ENCODE results near the gene TAF4. TPM values are rescaled to one million over a fixed set of nuclear protein-coding genes. Genes with fewer than 3 reads are reported as not detected.

Gene TAF4
- total and polyA plus RNA-seq, 3 donors from 2014 or later: 30.7 to 111 (median 107) TPM

DNA sequence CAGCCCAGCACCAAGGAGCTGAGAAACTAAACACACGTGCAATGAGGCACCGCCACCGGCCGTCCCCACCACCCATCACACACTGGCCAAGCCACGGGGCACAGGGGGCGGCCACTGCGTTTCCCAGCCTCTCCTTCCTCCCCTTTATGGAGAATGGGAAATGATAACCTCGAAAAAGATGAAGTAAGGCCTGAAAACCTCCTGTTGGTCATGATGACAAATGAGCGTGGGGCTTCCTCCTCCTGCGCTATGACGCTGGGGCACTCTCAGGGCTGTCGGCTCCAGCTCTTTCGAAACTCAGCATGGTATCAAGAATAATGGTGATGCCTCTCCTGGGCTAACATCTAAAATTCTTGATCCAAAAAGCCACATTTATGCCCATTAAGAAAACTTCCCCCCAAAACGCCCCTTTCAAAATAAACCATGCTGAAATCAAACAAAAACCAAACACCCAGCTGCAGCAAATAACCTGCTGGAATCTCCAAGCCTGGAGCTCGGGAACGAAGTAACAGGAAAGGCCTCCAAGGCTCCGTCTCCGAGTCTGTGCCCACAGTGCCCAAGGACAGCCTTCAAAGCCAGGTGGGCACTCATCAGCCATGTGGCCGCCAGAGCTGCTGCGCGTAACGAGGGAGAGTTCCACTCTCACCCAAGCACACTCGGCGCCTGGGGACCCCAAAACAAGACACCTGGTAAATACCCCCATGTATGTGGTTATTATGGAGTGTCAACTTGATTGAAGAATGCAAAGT, 50.0 kb downstream of the TAF4 start:
- no peaks in the 10 kb centered on the region for H3K36me3 ChIP-seq (ENCODE audit: low read depth, missing control alignments)
- no peak for DNase-seq
- no peak overlapping the region for H3K4me3 ChIP-seq
- H3K4me1 ChIP-seq: peaks cover 41% of the 10 kb centered on the region
- intact Hi-C loops (cut with DNase I; ENCODE audit: low total_unique reads): no loop called here
- H3K27me3 ChIP-seq: no peaks in the 10 kb centered on the region
- 85% methylated on average over 24 of the region's 24 CpGs for WGBS, 2 donors
- no peaks in the 10 kb centered on the region for H3K9me3 ChIP-seq
- TF ChIP-seq, protein P1, sequence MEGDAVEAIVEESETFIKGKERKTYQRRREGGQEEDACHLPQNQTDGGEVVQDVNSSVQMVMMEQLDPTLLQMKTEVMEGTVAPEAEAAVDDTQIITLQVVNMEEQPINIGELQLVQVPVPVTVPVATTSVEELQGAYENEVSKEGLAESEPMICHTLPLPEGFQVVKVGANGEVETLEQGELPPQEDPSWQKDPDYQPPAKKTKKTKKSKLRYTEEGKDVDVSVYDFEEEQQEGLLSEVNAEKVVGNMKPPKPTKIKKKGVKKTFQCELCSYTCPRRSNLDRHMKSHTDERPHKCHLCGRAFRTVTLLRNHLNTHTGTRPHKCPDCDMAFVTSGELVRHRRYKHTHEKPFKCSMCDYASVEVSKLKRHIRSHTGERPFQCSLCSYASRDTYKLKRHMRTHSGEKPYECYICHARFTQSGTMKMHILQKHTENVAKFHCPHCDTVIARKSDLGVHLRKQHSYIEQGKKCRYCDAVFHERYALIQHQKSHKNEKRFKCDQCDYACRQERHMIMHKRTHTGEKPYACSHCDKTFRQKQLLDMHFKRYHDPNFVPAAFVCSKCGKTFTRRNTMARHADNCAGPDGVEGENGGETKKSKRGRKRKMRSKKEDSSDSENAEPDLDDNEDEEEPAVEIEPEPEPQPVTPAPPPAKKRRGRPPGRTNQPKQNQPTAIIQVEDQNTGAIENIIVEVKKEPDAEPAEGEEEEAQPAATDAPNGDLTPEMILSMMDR (IDR thresholded peaks at IDR 0.05): no peak
- TF ChIP-seq POLR2A (IDR thresholded peaks at IDR 0.05): no peak
- H3K27ac ChIP-seq: no peak overlapping the region

DNA sequence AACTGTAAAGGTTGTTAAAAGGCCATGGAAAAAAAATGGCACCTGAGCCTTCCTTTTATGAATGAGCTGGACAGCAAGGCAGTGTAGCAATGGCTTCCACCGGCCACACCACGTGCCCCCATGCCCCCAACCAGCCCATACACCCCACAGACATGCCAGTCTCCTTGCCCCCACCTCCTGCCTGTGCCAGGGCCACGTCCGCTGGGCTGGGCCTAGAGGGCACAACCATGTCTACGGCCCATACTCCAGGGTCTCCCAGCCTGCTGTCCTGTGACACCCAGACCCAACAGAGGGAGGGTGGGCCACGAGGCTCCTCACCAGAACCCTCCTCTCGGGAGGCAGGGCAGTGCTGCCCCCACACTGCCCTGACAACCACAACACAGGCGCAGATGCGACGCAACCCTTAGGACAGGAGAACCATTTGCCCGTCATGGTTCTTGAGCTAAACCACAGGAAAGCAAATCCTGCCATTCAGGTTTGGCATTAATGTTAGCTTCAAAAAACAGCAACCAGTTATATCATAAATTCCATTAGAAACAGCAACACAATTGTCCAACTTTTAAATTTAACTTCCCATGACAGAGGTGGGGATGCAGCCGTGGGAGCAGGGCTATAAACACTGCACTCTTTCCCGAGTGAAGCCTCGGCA, 50.7 kb downstream of the TAF4 start:
- intact Hi-C loops (cut with DNase I; ENCODE audit: low total_unique reads): no loop called here
- Histone ChIP-seq H3K4me1 (peaks cover 34% of the 10 kb centered on the region), H3K36me3 (ENCODE audit: low read depth, missing control alignments) (no peaks in the 10 kb centered on the region), H3K27ac (no peak overlapping the region), H3K9me3 (no peaks in the 10 kb centered on the region), H3K27me3 (no peaks in the 10 kb centered on the region), H3K4me3 (no peak overlapping the region)
- 81 to 84% methylated on average over 13 to 14 of the region's 14 CpGs for WGBS, 2 donors
- DNase-seq: no peak
- TF ChIP-seq, protein P1 (IDR thresholded peaks at IDR 0.05): no peak
- TF ChIP-seq POLR2A (IDR thresholded peaks at IDR 0.05): no peak

DNA sequence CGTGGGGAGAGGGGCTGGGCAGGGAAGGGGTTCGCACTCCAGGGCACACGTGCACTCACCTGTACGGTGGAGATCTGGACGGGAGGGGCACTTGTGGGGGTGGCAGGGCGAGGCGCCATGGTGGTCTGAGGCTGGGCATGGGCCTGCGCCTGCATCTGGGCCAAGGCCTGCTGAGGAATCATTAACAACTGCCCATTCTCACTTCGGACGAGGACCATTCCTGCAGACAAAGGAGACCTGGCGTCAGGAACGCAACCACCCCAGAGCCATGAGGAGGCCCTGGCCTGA, 51.2 kb downstream of the TAF4 start:
- 91 to 92% methylated on average over 11 to 12 of the region's 12 CpGs for whole genome bisulfite sequencing, 2 donors
- H3K4me1 ChIP-seq: peaks cover 32% of the 10 kb centered on the region

DNA sequence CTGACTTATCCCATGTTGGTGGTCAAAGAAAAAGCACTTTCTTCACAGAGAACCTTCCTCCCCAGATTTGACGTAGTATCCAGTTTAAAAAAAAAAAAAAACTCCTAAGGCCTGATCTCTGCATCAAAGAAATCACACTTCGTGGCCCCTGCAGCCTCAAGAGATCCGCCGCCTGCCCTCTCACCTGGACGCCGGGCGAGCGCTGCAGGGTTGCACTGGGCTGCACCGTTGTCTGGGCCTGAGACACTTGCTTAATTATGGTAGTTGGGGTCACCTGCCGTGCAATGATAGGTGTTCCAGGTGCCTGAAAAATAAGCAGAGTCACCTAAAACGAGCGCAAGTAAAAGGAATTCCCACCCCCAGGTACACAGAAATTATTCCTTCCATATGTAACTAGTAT, 53.0 kb downstream of the TAF4 start:
- DNase-seq: no peak
- TF ChIP-seq POLR2A (IDR thresholded peaks at IDR 0.05): no peak
- TF ChIP-seq, protein P1 (IDR thresholded peaks at IDR 0.05): no peak
- Histone ChIP-seq H3K9me3 (no peaks in the 10 kb centered on the region), H3K4me1 (peaks cover 14% of the 10 kb centered on the region), H3K36me3 (ENCODE audit: low read depth, missing control alignments) (no peaks in the 10 kb centered on the region), H3K27ac (no peak overlapping the region), H3K27me3 (no peaks in the 10 kb centered on the region), H3K4me3 (no peak overlapping the region)
- intact Hi-C loops (cut with DNase I; ENCODE audit: low total_unique reads): no loop called here
- 95 to 97% methylated on average over 12 of the region's 12 CpGs for WGBS, 2 donors

More for the DNA sequence above, 51.2 kb downstream of the TAF4 start:
- intact Hi-C loops (cut with DNase I; ENCODE audit: low total_unique reads): no loop called here
- no peaks in the 10 kb centered on the region for H3K9me3 ChIP-seq
- no peak overlapping the region for H3K27ac ChIP-seq
- DNase-seq: no peak
- no peak overlapping the region for H3K4me3 ChIP-seq
- no peaks in the 10 kb centered on the region for H3K36me3 ChIP-seq (ENCODE audit: low read depth, missing control alignments)
- no peaks in the 10 kb centered on the region for H3K27me3 ChIP-seq
- TF ChIP-seq POLR2A (IDR thresholded peaks at IDR 0.05): no peak
- TF ChIP-seq, protein P1 (IDR thresholded peaks at IDR 0.05): no peak

Data from testis (tissue), 3 donors.